NCI-H187 treated with DMSO at 0.1 percent for 48 hours (cell line): ENCODE measurements around the gene CHAMP1.
A peak's percentile ranks its signal among the peaks of the same experiment; 100 is the strongest.
"Not testable (repeated sequence)": the region's sequence is repeated elsewhere in the genome, so short reads cannot be mapped to it uniquely, and the experiment has no call there.

Experiments used
- DNase-seq: peaks from one replicate; lab custom pipeline; 2025; lab: John Stamatoyannopoulos, UW

Gene CHAMP1

DNA sequence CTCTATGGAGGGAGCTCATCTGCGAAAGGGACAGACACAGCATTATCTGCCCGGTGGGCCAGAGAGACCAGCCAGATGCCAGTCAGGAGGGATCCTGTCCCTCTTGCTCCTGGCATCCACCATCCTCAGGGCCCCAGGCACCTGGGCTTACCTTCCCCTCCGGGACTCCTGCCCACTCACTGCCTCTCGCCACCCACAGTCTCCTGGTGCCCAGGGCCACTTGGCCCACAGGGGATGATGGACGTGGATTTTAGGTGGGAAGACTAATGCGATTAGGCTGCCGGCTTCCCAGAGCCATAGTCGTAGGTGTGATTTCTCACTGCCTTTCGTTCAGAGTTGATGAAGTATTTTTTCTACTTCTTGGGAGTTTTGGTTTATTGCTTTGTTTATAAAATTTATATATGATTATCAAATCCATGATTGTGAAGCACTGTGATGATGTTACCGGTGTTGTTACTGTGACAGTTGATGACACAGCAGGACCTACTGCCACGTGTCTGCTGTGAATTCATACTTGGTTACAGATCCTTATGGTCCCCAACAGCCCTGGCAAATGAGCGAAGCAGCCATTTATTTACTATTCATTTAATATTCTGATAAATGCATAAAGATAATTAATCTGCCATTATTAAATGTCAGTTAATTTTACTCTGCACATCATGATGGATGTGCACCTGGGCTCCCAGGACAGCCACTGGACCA lies 14.5 kb upstream of the CHAMP1 start:
- DNase-seq = no peak

GRCh38 chr13:114303700-114304327 lies 10.5 kb upstream of the CHAMP1 start:
- DNase-seq = no peak

GRCh38 chr13:114304346-114305034 lies 9.8 kb upstream of the CHAMP1 start:
- no peak for DNase-seq

- no peak for DNase-seq
Measured at GRCh38 chr13:114309086-114309485, 5.2 kb upstream of the CHAMP1 start.

DNA sequence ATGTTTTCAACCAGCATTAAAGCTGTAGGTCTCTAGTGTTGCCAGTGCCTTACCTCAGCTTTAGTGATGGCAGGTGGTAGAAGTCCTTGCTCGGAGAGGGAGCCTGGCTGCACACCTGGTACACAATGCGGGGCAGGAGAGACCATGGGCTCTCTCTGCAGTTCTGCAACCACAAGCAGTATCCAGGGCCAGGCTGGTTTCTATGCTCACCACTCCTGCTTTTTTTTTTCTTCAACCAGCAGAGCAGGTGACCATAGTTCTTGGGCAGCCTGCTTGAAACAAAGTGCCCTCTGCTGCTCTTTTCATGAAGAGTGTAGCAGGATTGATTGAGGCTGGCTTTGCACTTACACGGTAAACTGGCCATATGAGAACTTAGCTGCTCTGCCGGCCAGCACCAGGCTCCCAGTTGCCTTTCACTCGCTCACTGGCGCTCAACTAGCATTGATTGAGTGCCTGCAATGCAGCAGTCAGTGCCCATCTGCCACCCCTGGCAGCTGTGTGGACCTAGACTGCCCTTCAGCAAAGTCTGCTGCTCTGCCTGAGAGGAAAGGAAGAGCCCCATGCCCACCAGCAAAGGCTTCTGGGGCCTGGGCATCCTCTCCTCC lies 4.4 kb upstream of the CHAMP1 start:
- peak; percentile 56 for DNase-seq

- DNase-seq = no peak
Measured at GRCh38 chr13:114310956-114311355, 3.3 kb upstream of the CHAMP1 start.

GRCh38 chr13:114311387-114311786 lies 2.9 kb upstream of the CHAMP1 start:
- DNase-seq = no peak

DNA sequence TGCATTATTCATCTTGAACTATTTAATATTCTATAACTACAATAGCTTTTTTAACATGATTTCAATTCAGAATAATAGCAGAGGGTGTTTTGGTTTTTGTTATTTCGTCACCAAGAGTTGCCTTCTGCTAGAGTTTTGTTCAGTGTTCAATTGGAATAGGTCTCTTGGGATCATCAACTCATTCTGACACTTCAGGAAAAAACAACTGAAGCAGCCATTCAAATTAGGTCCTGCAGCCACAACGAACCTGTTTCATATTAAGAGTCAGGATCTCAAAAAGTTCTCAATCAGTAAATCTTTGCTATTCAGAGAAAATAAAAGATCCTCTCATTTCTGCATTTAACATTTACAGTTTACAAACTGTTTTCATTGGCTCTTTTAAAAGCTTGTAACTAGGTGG lies 2.4 kb upstream of the CHAMP1 start:
- DNase-seq = no peak

- DNase-seq = no peak
Measured at GRCh38 chr13:114313061-114313860, 1.0 kb upstream of the CHAMP1 start.

DNA sequence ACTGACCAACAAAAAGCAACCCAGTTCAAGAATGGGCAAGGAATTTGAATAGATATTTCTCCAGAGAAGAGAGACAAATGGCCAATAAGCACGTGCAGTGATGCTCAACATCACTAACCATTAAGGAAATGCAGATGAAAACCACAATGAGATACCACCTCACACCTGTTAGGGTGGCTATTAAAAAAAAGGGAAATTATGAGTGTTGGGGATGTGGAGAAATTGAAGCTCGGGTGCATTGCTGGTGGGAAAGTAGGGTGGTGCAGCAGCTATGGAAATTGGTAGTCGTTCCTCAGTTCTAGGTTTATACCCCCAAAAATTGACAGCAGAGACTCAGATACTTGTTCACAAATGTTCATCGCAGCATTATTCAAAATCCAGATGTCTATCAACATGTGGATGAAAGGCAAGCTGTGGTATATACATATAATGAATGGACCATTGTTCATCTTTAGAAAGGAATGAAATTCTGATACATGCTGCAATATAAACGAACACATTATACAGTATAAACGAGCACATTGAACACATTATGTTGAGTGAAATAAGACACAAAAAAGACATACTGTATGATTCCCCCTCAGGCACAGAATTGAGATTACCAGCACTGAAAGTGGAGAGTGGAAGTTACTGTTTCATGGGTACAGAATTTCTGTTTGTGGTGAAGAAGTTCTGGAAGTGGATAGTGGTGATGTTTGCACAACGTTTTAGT lies 927 bp downstream of the CHAMP1 start:
- no peak for DNase-seq

- DNase-seq = no peak
Measured at GRCh38 chr13:114318624-114319023, 4.3 kb downstream of the CHAMP1 start.

DNA sequence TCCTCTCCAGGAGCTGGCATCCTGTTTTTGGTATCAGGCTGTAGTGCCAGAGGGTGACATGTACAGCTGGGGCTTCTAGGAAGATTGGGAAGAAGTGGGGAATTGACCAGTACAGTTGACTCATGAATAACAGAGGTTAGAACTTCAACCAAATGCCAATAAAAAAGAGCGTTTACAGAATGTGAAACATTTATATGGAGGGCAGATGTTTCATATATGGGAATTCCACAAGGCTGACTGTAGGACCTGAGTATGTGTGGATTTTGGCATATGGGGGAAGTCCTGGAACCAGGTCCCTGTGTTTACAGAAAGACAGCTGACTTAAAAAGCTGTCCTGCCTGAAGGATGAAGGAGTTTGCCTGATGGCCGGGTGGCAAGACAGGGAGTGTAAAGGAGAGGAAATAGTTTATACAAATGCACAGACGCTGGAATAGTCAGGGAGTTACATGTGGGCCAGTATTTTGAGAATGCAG lies 5.2 kb downstream of the CHAMP1 start:
- no peak for DNase-seq

DNA sequence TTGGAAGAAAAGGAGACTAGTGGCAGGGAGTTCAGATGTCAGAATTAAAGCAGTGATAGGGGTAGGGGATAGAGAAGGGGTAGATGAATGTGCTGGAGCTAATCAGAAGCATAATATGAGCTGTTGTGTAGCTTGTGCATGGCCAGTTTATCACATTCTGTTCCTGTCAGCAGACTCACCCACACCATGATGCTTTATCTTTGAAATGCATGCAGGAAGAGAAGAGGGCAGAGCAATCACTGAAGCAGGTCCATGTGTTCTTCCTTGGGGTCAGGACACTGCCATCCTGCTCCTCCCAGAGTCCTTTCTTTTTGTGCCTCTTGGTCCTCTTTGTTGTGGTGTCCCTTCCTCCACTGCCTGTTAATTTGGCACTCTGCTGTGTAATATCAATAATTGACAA lies 5.8 kb downstream of the CHAMP1 start:
- DNase-seq = no peak

- DNase-seq = no peak
Measured at GRCh38 chr13:114321256-114321655, 7.0 kb downstream of the CHAMP1 start.

DNA sequence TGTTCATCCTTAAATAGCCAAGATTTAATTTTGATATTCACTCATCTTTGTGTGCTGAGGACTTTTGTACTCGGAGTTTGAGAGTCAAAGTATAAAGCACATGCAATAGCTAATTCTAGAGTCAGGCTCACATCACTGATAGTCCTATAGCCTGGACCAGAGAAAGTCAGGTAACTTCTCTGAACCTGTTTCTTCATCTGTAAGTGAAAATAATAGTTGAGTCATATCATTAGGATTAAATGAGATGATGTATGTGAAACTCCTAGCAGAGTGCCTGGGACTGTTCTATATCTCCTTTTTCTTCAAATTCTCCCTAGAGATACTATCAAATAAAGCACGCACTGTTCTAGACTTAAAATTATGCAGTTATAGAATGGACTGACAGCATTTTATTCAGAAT lies 9.0 kb downstream of the CHAMP1 start:
- no peak for DNase-seq

DNA sequence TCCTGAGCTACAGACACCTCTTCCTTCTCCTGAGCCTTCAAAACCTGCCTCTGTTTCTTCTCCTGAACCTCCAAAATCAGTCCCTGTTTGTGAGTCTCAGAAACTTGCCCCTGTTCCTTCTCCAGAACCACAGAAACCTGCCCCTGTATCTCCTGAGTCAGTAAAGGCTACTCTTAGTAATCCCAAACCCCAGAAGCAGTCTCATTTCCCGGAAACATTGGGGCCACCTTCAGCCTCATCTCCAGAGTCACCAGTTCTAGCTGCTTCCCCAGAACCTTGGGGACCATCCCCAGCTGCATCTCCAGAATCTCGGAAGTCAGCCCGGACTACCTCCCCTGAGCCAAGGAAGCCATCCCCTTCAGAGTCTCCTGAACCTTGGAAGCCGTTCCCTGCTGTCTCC lies 10.0 kb downstream of the CHAMP1 start:
- DNase-seq = no peak

DNA sequence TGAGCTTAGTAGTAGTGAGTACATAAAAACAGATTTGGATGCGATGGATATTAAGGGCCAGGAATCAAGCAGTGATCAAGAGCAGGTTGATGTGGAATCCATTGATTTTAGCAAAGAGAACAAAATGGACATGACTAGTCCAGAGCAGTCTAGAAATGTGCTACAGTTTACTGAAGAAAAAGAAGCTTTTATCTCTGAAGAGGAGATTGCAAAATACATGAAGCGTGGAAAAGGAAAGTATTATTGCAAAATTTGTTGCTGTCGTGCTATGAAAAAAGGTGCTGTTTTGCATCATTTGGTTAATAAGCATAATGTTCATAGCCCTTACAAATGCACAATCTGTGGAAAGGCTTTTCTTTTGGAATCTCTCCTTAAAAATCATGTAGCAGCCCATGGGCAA lies 11.4 kb downstream of the CHAMP1 start:
- DNase-seq = no peak

- no peak for DNase-seq
Measured at GRCh38 chr13:114328034-114328433, 13.7 kb downstream of the CHAMP1 start.

DNA sequence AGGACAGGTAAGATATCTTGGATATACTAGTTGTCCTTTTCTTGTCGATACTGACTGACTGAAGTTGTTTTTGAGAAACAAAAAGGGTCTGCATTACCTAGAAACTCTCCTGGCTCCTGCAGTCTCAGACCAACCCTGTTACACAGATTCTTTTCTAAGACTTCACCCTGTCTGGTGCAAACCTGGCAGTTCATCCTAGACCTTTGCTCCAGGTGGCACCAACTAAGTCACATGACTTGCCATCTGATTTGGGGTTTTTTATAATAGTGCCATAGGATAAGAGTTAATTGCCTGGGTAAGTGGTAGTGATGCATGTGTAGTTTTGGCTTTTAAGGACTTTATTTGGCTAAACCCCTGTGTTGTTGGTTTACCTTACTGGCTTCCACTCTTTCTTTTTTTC lies 14.3 kb downstream of the CHAMP1 start:
- no peak for DNase-seq

GRCh38 chr13:114330086-114330485 lies 15.8 kb downstream of the CHAMP1 start:
- DNase-seq = no peak

- DNase-seq = not testable (repeated sequence)
Measured at GRCh38 chr13:114333881-114334280, 19.6 kb downstream of the CHAMP1 start.
